Stimulated activated CD4-positive, alpha-beta T cell treated with anti-CD3 and anti-CD28 coated beads, Interleukin-15, amount 100 ng/mL, for 24 hours (primary cell): ENCODE data around the gene SNRNP48.

Experiments used
- DNase-seq: peaks from one replicate; pipeline ENCODE4 v3.0.0-alpha.2; 2020

The SNRNP48 gene, protein sequence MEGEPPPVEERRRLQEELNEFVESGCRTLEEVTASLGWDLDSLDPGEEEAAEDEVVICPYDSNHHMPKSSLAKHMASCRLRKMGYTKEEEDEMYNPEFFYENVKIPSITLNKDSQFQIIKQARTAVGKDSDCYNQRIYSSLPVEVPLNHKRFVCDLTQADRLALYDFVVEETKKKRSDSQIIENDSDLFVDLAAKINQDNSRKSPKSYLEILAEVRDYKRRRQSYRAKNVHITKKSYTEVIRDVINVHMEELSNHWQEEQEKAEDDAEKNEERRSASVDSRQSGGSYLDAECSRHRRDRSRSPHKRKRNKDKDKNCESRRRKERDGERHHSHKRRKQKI

DNA sequence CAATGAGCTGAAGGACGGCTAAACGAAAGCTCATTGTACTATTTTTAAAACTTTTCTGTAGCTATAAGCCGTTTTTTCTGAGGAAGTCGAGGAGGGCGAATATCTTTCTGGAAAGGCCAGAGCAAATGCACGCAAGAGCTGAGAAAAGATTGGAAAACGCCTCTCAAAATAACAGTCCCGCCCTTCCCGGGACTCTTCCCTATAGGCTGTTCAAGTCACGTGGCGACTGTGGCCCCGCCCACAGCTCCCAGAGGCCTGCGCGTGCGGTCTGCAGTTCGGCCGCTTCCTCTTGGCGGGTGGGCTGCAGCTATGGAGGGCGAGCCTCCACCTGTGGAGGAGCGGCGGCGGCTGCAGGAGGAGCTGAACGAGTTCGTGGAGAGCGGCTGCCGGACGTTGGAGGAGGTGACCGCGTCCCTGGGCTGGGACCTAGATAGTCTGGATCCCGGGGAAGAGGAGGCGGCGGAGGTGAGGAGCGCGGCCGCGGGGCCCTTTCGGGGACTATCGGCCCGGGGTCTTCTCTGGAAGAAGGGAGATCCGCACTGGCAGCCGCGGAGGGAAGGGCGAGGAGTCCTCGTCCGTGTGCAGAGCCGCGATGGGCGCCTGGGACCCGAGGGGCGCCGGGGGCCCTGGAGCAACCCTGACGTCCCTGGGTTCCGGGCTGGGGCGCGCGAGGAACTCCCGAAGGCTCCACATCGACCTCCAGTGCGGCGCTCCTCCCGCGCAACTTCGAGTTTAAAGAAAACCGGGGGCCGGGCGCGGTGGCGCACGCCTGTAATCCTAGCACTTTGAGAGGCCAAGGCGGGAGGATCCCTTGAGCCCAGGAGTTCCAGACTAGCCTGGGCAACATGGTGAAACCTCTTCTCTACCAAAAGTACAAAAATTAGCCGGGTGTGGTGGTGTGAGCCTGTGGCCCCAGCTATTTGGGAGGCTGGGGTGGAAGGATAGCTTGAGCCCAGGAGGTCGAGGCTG is at the start of gene SNRNP48:
SNRNP48 (plus strand) TSS at position 250 of the 969 bp plus-strand sequence; CDS start at position 310, 60 bp downstream.
- peak; percentile 96 for DNase-seq

DNA sequence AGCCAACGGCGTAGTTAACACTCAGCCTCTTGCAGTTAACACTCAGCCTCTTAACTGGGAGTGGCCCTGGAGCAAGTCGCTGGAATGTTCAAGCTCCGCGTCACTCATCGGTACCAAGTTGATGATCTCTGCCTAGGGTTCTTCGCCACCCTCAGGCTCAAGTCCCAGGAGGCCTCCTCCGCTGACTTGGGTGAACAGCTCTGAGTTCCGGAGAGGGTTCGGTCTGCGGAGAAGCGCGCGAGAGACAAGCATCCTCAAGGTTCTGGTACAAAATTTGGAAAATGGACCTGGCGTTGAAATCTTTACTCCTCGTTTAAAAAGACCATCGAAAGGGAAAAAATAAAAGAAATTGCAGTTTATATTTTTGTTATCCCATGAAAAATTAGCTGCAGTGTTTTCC is 49.4 kb upstream of the SNRNP48 start:
- no peak for DNase-seq

- peak; percentile 57 for DNase-seq
These were observed 48.6 kb upstream of the SNRNP48 start, which contains the start of gene DSP for GRCh38 chr6:7541175-7542064. DSP (plus strand) TSS chr6:7541671; CDS start chr6:7541916, 245 bp downstream.

- DNase-seq = peak; percentile 20
These were observed 47.7 kb upstream of the SNRNP48 start for GRCh38 chr6:7542065-7542873.

DNA sequence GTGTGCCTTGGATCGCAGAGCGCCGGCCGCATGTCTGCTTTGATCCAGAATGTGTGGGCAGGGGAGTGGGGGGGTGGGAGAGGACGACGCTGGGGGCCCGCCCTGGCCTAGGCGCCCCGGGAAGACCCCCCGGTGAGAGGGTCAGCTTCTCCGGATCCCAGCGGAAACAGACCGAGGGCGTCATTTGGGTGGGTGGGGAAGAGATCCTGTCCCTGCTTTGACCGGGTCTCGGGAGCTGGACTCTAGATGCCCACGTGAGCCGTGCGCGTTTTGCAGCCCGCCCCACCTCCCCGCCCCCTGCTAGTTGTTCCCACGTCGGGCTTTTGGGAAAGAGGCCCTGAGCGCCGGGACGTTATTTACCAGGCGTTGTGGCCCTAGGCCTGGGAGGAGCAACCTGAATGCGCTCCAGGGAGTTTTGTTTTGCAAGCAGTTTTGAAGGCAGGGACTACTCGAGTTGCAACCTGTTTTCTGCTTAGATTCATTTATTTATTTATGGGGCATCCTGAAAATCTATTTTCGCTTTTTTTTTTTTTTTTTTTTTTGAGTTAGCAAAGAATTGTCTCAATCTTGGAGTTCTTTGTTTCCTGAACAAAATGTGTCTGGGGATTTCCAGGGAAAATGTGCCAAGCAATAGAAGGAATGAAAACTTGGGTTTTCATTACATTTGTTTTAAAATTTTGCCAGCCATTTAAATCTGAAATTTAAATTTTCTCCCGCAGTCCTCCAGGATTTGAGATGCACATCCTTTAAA is 46.9 kb upstream of the SNRNP48 start:
- DNase-seq = no peak

DNA sequence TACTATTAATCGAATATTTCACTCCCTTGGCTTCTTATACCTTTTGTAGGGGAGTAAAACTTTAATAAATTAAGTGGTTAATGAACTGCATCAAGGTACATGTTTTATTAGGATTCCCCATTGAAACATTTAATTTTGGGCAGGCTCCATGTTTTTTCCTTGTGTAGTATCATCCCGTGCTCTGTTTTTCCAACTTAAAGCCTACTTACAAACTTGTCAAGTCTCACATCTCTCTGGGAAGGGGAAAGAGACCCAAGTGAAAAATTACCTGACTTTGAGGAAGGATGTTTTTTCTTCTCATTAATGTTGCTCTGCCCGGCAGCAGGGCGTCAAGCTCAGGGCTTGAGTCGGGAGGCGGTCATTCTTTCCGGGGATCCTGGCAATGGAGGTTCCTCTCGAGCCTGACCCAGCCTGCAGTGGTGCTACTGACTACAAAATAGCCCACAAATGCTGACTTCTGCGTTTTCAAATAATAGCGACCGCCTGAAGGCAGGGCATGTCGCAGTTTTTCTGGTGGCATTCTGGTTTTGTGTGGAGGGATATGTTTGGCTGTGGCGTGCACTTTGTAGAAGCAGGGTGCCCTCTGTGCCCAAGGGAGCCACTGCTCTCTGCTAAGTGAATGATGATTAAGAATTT is 46.1 kb upstream of the SNRNP48 start:
- DNase-seq = no peak

DNA sequence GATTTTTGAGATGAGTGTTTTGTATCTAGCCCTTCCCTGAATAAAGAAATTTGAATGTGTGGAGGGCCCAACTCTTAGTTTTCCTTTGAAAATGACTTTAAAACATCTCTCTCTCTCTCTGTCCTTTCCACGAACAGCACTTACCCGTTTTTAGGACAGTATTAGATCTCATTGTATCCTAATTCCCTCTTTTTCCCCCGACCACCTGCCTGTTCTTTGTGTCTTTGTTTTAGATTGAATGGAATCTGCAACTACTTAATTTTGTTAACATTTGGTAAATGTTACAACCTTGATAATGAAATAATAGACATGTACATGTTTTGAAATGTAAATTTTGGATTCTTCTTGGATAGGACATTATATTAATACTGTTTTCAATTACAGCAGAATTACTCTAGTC is 45.4 kb upstream of the SNRNP48 start:
- DNase-seq = no peak

DNA sequence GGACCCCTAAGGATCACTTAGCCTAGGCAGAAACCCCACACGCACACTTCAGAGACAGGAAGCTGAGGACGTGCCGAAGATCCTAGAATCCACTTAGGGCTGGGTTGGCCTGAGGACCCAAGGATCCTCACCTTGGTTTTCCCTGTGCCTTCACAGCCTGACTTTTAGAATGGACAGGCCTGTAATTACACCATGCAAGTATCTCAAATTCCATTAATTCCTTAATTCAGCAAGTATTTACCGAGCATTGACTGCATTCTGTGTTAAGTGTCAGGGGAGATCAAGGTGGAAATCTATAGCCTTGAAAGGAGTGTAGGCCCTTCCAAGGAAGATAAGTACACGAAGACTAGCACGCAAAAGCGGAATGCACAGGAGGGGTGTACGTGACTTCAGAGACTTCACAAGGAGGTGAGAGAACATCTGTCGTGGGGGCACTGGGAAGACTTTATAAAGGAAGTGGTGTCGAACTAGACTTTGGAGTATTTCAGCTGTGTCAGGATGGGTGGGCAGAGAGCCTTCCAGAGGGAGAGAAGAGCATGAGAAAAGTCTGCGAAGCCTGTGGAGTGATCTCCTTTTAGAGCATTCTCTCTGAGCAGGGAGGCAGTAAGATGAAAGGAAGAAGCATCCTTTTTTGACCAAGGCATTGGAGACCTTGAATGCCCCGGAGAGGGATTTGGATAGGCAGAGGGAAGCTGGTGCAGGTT is 44.5 kb upstream of the SNRNP48 start:
- DNase-seq = no peak

GRCh38 chr6:7546020-7546369 is 44.0 kb upstream of the SNRNP48 start:
- no peak for DNase-seq

DNA sequence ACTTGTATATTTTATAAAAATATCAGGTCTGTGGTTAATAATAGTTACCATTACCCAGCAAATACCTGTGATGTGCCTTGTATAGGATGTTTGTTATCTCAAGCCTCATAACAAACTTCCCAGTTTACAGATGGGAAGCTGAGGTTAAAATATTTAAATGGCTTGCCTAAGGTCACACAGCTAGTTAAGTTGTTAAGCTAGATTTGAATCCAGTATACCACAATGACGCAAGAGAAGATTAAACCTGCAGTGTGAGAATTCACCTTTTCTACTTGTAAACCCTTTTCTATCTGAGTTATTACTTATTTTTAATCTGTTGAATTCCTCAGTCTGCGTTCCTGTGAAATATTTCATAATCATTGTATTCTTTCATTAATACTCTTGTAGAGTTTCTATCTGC is 43.6 kb upstream of the SNRNP48 start:
- no peak for DNase-seq

DNA sequence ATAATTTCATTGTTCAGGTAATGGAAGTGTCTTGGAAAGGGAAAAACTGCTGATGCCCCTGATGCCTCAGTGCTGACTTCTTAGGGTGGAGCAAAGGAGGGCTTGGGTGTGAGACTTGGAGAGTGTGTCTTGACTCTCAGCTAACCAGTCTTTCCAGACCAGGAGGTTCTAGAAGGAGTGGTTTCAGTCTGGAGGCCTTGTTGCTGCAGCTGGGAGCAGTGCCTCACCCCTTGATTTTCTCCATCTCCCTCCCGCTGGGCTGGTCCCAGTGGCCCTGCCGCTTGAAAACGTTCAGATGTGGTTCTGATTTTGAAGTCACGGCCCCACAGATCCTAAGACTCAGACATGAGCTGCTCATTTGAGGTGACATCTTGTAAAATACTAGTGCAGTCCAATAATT is 43.1 kb upstream of the SNRNP48 start:
- DNase-seq = no peak

DNA sequence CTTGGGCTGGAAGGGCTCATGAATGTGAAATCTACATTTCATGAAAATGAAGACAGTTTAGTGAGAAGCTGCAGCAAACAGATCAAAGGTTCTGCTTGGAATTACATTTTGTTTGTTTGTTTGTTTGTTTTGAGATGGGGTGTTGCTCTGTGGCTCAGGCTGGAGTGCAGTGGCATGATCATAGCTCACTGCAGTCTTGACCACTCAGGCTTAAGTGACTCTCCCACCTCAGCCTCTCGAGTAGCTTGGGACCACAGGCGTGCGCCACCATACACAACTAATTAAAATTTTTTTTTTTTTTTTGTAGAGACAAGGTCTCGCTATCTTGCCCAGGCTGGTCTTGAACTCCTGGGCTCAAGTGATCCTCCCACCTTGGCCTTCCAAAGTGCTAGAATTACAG is 42.7 kb upstream of the SNRNP48 start:
- no peak for DNase-seq

GRCh38 chr6:7550433-7550801 is 39.6 kb upstream of the SNRNP48 start:
- no peak for DNase-seq

- DNase-seq = no peak
These were observed 35.3 kb upstream of the SNRNP48 start for GRCh38 chr6:7554533-7555275.

GRCh38 chr6:7555671-7556070 is 34.3 kb upstream of the SNRNP48 start:
- no peak for DNase-seq

DNA sequence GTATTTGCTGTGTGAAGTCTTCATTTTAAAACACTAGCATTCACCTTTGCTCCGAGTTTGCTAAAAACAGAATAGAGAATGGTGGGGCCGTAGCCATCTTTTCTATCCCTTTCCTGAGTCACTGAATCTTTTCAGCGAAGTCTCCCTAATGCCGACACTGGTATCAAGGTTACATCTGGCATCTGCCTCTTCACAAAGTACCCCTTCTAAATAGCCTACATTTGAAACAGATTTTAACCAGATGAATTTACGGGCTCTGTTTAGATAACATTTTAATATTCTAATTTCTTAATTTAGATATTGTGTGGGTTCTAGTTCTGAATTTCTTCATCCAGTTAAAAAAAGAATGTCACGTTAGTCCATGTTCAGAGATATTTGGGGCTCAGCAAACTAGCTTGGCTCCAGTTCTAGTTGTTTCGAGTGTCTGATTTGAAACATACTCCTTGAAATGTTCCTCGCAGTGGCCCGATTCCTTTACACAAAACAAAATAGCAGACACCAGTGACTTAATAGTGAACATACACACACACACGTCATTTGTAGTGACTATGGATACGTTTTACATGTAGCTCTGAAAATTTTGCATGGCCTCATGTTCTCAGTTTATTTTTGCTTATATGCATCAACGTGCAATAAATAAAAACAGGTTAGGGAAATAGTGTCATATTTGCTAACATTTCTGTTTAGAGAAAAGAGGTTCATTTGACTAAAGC is 33.4 kb upstream of the SNRNP48 start:
- DNase-seq = no peak

GRCh38 chr6:7557652-7558051 is 32.3 kb upstream of the SNRNP48 start:
- no peak for DNase-seq

GRCh38 chr6:7558781-7559180 is 31.2 kb upstream of the SNRNP48 start:
- no peak for DNase-seq

DNA sequence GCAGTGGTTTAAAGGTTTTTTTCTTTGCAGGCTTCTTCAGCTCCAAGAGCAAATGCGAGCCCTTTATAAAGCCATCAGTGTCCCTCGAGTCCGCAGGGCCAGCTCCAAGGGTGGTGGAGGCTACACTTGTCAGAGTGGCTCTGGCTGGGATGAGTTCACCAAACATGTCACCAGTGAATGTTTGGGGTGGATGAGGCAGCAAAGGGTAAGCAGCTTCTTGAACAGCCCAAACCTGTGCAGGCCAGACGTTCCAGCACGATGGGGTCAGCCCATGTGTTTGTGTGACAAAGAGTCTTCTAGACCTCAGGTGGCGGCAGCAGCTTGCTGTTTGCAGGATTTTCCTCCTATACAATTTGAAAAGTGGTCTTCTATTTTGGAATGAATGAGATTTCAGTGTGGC is 30.8 kb upstream of the SNRNP48 start:
- DNase-seq = no peak
